Measurements from ENCODE around the gene RNASEH2A.

DNA sequence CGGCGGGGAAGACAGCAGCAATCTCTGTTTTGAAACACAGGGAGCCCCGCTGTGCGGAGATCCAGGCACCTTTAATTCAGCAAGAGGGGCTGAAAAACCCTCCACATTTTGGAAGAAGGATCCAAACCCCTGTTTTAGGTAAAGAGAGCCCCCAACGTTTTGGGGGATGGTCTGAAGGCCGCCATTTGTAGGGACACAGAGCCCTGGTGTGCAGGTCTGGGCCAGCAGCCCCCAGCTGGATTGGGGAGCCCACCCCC is 27.6 kb upstream of the RNASEH2A start:
- TF ChIP-seq, protein P1, sequence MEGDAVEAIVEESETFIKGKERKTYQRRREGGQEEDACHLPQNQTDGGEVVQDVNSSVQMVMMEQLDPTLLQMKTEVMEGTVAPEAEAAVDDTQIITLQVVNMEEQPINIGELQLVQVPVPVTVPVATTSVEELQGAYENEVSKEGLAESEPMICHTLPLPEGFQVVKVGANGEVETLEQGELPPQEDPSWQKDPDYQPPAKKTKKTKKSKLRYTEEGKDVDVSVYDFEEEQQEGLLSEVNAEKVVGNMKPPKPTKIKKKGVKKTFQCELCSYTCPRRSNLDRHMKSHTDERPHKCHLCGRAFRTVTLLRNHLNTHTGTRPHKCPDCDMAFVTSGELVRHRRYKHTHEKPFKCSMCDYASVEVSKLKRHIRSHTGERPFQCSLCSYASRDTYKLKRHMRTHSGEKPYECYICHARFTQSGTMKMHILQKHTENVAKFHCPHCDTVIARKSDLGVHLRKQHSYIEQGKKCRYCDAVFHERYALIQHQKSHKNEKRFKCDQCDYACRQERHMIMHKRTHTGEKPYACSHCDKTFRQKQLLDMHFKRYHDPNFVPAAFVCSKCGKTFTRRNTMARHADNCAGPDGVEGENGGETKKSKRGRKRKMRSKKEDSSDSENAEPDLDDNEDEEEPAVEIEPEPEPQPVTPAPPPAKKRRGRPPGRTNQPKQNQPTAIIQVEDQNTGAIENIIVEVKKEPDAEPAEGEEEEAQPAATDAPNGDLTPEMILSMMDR (IDR thresholded peaks at IDR 0.05) = no peak
- TF ChIP-seq POLR2A (IDR thresholded peaks at IDR 0.05) = no peak
